T-helper 1 cell treated with Interleukin-12 subunit alpha and Interleukin-12 subunit beta and Interleukin-4 antibody, amounts not matched to agents 30 μg/mL and 1 μg/mL, for 36 hours (primary cell): ENCODE measurements around the gene GSG1L.
"Not testable (repeated sequence)": the region's sequence is repeated elsewhere in the genome, so short reads cannot be mapped to it uniquely, and the experiment has no call there.

Experiments
- H3K27ac Mint-ChIP-seq: one replicate; pipeline ENCODE4 v1.8.0; 2021; ENCODE audit warnings: mild to moderate bottlenecking, mixed read lengths
- H3K27me3 Mint-ChIP-seq: one replicate; pipeline ENCODE4 v1.8.0; 2021; ENCODE audit warnings: low read depth, mixed read lengths
- H3K36me3 Mint-ChIP-seq: one replicate; pipeline ENCODE4 v1.8.0; 2021; ENCODE audit warnings: low read depth, mixed read lengths
- H3K4me1 Mint-ChIP-seq: one replicate; pipeline ENCODE4 v1.8.0; 2021; ENCODE audit warnings: low read depth, mixed read lengths
- H3K4me3 Mint-ChIP-seq: one replicate; pipeline ENCODE4 v1.8.0; 2021; ENCODE audit warnings: mild to moderate bottlenecking, moderate library complexity, mixed read lengths
- H3K9me3 Mint-ChIP-seq: one replicate; pipeline ENCODE4 v1.8.0; 2021; ENCODE audit warnings: mixed read lengths

GSG1L gene

DNA sequence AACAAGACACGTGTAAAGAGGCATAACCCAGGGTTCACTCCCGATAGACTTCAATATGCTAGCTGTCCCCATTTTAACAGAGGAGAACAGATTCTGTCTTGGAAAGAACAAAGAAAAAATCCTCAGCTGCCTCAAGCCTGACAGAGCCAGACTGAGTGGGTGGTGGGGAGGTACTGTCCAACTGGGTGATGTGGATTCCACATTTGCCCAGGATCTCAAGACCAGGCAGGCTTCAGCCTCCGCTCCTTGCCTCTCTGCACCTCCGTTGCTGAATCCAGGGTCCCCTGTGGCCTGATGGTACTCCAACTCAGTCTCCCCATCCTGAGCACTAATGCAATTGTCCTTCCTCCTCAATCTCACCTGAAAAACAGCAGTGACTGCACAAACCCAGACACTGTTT is 163.8 kb downstream of the GSG1L start:
- Mint-ChIP-seq H3K36me3 (no peaks in the 10 kb centered on the region), H3K27me3 (no peaks in the 10 kb centered on the region), H3K27ac (no peak overlapping the region), H3K4me1 (no peaks in the 10 kb centered on the region), H3K4me3 (no peak overlapping the region), H3K9me3 (no peaks in the 10 kb centered on the region)

DNA sequence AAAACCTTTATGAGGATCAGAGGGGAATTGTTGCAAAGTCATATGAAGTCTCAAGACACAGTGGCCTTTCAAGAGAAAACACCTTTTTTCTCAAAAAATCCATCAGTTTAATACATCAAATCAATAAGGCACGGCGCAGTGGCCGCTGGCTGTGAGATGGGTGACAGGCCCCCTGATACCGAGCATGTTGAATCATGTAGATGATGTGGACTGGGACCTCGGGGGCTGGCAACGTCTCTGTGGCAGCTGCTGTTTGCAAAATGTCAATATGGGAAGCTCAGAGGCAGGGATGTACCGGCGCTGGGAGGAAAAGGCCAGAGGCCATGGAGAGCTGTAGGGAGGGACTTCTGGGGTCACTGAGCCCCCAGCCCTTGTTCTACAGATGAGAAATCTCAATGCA is 169.1 kb downstream of the GSG1L start:
- H3K4me3 Mint-ChIP-seq: no peak overlapping the region
- H3K4me1 Mint-ChIP-seq: no peaks in the 10 kb centered on the region
- H3K27me3 Mint-ChIP-seq: peaks cover 5% of the 10 kb centered on the region
- H3K36me3 Mint-ChIP-seq: no peaks in the 10 kb centered on the region
- no peaks in the 10 kb centered on the region for H3K9me3 Mint-ChIP-seq
- H3K27ac Mint-ChIP-seq: no peak overlapping the region

DNA sequence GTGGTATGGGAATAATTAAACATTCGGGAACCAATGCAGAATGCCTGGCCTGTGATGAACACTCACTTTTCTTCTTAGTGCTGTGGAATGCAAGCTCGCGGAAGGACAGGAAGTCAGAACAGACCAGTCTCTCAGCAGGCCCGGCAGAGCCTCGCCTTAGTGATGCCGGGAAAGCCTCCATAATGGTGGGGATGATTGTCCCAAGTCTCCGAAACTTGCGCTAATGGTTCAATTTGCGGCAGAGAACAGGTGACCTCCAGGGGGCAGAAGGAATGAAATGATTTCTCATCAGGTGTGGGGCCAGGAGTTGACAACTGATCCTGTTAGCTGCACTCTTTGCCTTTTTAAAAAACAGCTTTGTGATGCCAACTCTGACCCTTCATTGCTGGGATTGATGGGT is 170.6 kb downstream of the GSG1L start:
- Mint-ChIP-seq H3K27me3 (peaks cover 5% of the 10 kb centered on the region), H3K4me1 (no peaks in the 10 kb centered on the region), H3K36me3 (no peaks in the 10 kb centered on the region), H3K27ac (no peak overlapping the region), H3K4me3 (no peak overlapping the region), H3K9me3 (no peaks in the 10 kb centered on the region)

DNA sequence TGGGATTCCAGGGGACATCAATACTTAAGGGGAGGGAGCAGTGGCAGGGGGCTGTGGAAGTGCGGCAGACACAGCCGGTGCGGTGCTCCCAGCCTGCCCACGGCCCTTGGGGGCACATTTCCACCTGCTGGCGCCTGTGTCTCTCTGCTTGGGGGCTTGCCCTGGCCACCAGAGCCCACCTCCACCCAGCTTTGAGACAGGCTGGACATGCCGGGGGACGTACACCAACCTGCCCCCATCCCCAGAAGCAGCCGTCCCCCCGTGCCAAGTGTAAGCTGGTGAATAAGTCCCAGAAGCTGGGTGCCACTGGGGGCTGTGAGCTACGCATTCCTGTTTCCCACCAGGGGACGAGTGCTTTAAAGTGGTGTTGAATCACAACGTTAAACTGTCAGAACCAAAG is 172.6 kb downstream of the GSG1L start:
- Mint-ChIP-seq H3K4me3 (no peak overlapping the region), H3K36me3 (no peaks in the 10 kb centered on the region), H3K9me3 (no peaks in the 10 kb centered on the region), H3K27me3 (peaks cover 5% of the 10 kb centered on the region), H3K27ac (no peak overlapping the region), H3K4me1 (no peaks in the 10 kb centered on the region)

DNA sequence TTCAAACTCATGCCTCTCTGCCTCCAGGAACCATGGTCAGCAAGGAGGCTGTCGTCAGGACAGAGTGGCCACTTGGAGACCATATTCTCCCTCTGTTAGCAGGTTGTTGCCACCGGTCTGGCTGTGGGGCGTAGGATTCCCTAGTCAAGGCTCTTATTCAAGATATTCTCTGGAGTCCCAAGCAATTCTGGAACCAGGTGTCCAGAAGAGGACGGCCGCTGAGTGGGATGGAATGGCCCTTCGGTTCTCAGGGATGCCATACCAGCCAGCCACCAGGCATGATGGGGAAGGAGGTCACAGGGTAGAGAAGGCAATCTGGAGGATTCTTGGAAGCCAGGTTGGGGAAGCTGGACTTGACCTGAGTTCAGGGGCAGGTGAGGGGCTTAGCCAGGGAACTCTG is 173.5 kb downstream of the GSG1L start:
- Mint-ChIP-seq H3K4me1 (no peaks in the 10 kb centered on the region), H3K9me3 (no peaks in the 10 kb centered on the region), H3K27me3 (peaks cover 5% of the 10 kb centered on the region), H3K27ac (no peak overlapping the region), H3K36me3 (no peaks in the 10 kb centered on the region), H3K4me3 (no peak overlapping the region)

DNA sequence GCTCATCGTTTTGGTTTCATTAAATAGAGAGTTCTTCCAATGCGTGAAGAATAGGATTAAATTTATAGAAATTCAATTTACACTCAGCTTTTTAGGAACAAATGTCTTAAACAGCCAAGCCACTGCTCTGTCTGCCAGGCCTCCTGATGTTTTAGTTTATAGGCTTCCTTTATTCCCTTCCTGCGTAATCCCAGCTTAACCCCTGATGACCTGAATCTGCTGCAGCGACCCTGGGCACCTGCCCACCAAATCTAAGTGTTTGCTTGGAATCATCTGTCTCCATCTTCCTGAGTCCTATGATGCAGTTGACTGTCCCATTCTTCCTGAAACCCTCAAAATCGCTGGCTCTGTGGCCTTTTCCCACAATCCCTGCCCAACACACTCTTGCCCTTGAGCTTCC is 179.9 kb downstream of the GSG1L start:
- H3K36me3 Mint-ChIP-seq: no peaks in the 10 kb centered on the region
- H3K4me3 Mint-ChIP-seq: no peak overlapping the region
- H3K9me3 Mint-ChIP-seq: peaks cover 4% of the 10 kb centered on the region
- no peak overlapping the region for H3K27ac Mint-ChIP-seq
- H3K4me1 Mint-ChIP-seq: no peaks in the 10 kb centered on the region
- no peaks in the 10 kb centered on the region for H3K27me3 Mint-ChIP-seq

DNA sequence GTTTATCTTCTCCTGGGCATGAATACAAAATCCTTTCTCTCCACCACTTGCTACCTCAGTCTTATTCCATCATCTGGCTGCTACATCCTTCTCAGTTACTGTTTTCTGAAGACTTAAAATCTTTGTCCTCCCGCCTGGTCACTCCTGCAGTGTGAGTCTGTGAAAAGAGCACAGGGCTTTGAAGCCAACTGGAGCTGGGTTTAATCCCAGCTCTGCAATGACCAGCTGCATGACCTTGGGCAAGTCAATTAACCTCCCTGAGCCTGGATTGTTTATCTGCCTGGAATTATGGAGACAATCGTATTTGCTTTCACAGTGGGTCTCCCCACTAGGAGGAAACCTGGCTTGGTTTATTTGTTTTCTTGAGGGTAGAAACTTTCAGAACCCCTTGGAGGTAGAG is 183.2 kb downstream of the GSG1L start:
- no peaks in the 10 kb centered on the region for H3K36me3 Mint-ChIP-seq
- H3K27me3 Mint-ChIP-seq: no peaks in the 10 kb centered on the region
- H3K27ac Mint-ChIP-seq: no peak overlapping the region
- no peaks in the 10 kb centered on the region for H3K4me1 Mint-ChIP-seq
- no peak overlapping the region for H3K4me3 Mint-ChIP-seq
- peaks cover 21% of the 10 kb centered on the region for H3K9me3 Mint-ChIP-seq

DNA sequence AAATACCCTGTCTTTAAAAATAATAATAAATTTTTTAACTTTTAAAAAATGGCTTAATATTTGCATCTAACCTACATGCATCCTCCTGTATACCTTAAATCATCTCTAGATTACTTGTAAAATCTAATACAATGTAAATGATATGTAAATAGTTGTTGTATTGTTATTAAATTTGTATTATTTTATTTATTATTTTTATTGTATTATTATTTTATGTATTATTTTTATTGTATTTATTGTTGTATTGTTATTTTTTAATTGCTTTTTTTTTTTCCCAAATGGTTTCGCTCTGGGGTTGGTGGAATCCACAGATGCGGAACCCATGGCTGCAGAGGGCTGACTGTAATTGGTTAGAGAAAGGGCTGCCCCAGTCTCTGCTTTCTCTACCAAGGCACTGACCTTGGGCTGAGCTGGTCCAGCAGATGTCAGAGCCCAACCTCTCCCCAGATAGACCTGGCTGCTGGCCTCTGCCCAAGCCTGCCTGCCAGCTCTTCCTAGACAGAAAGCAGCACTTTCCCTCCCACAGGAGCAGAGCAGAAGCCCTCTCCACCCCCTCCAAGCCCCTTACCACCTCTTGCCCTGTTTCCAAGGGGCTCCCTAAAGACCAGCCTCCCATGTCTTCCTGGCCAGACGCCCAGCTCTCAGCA is 183.8 kb downstream of the GSG1L start:
- Mint-ChIP-seq H3K27ac (no peak overlapping the region), H3K4me3 (no peak overlapping the region), H3K27me3 (no peaks in the 10 kb centered on the region), H3K4me1 (no peaks in the 10 kb centered on the region), H3K9me3 (peaks cover 21% of the 10 kb centered on the region), H3K36me3 (no peaks in the 10 kb centered on the region)

DNA sequence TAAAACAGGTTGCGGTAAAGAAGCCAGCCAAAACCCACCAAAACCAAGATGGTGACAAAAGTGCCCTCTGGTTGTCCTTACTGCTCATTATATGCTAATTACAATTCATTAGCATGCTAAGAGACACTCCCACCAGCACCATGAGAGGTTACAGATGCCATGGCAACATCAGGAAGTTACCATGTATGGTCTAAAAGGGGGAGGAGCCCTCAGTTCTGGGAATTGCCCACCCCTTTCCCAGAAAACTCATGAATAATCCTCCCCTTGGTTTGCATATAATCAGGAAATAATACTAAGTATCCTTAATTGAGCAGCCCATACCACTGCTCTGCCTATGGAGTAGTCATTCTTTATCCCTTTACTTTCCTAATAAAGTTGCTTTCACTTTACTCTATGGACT is 190.9 kb downstream of the GSG1L start:
- H3K36me3 Mint-ChIP-seq, H3K4me1 Mint-ChIP-seq, H3K27ac Mint-ChIP-seq, H3K27me3 Mint-ChIP-seq, H3K4me3 Mint-ChIP-seq: not testable (repeated sequence)
- H3K9me3 Mint-ChIP-seq: peaks cover 19% of the 10 kb centered on the region

DNA sequence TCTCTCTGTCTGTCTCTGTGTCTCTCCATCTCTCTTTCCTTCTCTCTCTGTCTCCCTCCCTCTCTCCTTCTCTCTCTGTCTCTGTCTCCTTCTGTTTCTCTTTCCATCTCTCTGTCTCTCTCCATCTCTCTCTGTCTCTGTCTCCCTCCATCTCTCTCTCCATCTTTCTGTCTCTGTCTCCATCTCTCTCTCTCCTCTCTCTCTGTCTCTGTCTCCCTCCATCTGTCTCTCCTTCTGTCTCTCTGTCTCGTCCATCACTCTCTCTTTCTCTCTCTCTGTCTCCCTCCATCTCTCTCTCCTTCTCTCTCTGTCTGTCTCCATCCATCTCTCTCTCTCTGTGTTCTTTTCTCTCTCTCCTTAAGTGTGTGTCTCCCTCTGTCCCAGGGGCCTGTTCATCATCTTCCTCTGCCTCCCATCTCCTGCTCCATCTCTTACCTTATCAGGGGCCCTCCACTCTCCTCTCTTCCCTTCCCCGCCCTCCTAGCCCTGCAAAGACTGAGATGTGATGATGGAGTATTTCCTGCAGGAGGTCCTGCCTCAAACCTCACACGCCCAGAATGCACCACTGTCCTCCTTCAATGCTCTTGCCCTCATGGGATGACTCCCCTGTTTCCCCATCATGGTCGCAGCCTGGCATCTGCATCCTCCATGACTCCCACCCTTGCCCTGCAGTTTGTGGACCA is 193.3 kb downstream of the GSG1L start:
- Mint-ChIP-seq H3K27me3 (no peaks in the 10 kb centered on the region), H3K36me3 (no peaks in the 10 kb centered on the region), H3K27ac (no peak overlapping the region), H3K9me3 (peaks cover 14% of the 10 kb centered on the region), H3K4me3 (no peak overlapping the region), H3K4me1 (peaks cover 6% of the 10 kb centered on the region)

DNA sequence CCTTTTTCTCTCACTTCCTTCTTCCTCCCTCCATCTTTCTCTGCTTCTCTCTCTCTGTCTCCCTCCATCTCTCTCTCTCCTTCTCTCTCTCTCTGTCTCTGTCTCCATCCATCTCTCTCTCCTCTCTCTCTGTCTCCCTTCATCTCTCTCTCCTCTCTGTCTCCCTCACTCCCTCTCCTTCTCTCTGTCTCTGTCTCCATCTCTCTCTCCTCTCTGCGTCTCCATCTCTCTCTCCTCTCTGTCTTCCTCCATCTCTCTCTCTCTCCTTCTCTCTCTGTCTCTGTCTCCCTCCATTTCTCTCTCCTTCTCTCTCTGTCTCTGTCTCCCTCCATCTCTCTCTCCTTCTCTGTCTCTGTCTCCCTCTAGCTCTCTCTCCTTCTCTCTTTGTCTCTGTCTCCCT is 194.1 kb downstream of the GSG1L start:
- H3K27ac Mint-ChIP-seq: no peak overlapping the region
- H3K27me3 Mint-ChIP-seq: no peaks in the 10 kb centered on the region
- H3K9me3 Mint-ChIP-seq: peaks cover 16% of the 10 kb centered on the region
- no peak overlapping the region for H3K4me3 Mint-ChIP-seq
- peaks cover 6% of the 10 kb centered on the region for H3K4me1 Mint-ChIP-seq
- H3K36me3 Mint-ChIP-seq: no peaks in the 10 kb centered on the region

DNA sequence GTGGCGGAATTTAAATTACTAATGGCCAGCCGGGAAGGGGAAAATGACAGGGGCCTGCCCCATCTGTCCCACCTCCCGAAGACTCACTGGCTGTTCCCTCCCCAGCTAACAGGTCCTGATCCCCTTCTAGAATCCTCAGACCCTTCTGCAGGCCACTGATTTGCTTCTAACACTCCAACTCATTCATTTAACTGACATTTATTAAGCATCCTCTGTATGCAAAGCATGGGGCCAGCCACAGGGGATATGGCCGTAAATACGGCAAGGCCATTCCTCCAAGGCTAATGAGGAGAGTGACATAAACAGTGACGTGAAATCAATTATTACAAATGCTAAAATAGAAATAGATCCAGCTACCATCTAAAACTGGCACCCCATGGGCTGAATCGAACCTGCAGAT is 195.3 kb downstream of the GSG1L start:
- Mint-ChIP-seq H3K27ac (no peak overlapping the region), H3K4me3 (no peak overlapping the region), H3K4me1 (peaks cover 6% of the 10 kb centered on the region), H3K36me3 (no peaks in the 10 kb centered on the region), H3K27me3 (no peaks in the 10 kb centered on the region), H3K9me3 (peaks cover 22% of the 10 kb centered on the region)

DNA sequence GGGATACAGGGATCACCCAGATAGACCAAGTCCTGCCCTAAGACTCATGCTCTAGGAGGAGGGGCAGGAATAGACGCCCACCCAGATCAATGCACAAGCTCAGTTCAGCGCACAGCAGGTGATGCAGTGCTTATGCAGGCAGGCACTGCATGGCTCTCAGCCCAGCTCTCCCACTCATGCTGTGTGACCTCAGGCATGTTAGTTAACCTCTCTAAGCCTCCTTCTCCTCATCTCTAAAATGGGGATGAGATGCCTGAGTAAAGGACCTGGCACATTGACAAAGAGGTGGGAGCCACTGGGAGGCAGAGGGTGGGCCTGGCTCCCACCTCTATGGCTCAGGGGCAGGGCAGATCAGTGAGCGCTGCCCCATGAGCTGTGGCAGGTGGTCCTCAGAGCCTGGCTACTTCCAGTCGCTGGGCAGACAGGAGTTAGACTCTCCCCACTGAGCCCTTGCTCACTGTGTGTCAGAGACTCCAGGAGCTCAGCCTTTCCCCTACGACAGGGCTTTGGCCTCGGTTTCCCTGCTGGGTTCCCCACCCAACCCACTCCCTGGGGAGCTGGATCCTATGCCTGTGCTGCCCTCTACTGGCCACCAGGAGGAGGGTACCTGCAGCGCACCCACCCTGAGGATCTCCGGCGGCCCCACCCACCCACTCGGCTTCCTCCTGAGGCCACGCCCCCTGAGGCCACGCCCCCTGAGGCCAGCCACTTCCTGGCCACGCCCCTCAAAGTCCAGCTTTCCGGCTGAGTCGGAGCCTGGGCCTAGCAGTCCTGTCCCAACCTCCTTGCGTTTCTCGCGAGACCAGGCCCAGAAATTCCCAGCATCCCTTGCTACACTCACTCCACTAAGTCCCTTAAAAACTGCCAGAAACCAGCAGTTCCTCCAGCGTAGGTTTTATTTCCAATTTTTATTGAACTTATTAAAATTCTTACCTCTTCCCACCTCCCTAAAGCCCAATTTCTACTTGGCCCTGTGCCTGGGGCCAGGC is 196.1 kb downstream of the GSG1L start:
- H3K27ac Mint-ChIP-seq: no peak overlapping the region
- H3K4me3 Mint-ChIP-seq: no peak overlapping the region
- H3K27me3 Mint-ChIP-seq: no peaks in the 10 kb centered on the region
- H3K4me1 Mint-ChIP-seq: peaks cover 6% of the 10 kb centered on the region
- H3K36me3 Mint-ChIP-seq: no peaks in the 10 kb centered on the region
- peaks cover 24% of the 10 kb centered on the region for H3K9me3 Mint-ChIP-seq

DNA sequence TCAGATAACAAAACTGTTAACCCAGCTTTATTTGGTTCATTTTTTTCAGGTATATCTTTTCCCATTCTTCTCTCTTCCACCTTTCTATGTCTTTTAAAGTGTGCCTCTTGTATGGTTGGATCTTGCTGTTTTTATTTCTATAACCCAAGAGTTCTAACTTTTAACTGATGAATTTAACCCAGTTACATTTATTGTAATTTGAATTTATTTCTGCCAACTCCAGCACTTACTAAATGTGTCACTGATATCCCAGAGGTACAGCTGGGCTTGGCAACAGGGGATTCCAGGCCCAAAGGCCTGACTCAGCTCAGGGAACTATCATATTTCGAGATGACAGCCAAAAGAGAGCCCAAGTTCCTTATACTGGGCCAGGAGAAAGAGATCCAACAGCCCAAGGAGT is 200.1 kb downstream of the GSG1L start:
- Mint-ChIP-seq H3K27me3 (no peaks in the 10 kb centered on the region), H3K4me3 (no peak overlapping the region)

DNA sequence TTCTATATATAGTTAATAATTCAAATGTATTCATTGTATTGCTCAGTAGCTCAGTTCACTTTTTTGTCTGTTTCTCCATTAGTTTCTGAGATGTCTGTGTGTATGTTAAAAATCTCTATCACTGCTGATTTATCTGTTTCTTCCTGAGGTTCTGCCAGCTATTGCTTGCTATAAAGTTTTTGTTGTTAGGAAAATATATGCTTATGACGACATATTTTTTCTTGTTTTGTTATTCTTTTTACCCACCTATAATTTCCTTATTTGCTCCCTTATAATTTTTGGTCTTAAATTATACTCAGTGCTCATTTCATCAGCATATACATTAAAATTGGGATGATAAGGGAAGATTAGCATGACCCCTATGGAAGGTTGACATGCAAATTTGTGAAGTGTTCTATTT is 200.6 kb downstream of the GSG1L start:
- H3K27ac Mint-ChIP-seq: no peak overlapping the region
- H3K9me3 Mint-ChIP-seq: peaks cover 24% of the 10 kb centered on the region
- no peak overlapping the region for H3K4me3 Mint-ChIP-seq
- peaks cover 5% of the 10 kb centered on the region for H3K4me1 Mint-ChIP-seq
- H3K36me3 Mint-ChIP-seq: peaks cover 2% of the 10 kb centered on the region
- no peaks in the 10 kb centered on the region for H3K27me3 Mint-ChIP-seq

More for the DNA sequence above, 200.1 kb downstream of the GSG1L start:
- Mint-ChIP-seq H3K9me3 (peaks cover 24% of the 10 kb centered on the region), H3K4me1 (peaks cover 6% of the 10 kb centered on the region), H3K36me3 (peaks cover 2% of the 10 kb centered on the region), H3K27ac (no peak overlapping the region)
